Measurements from ENCODE around the gene CABLES2. TPM values are rescaled to one million over a fixed set of nuclear protein-coding genes. Genes with fewer than 3 reads are reported as not detected.

CABLES2 gene
- total and polyA plus RNA-seq, 2 experiments from 2014 or later, result 0.66 to 7.3 TPM

- no peak overlapping the region for H2AFZ ChIP-seq
- DNase-seq, result no peak
- no peaks in the 10 kb centered on the region for H3F3A ChIP-seq (ENCODE audit: insufficient read depth)
- TF ChIP-seq EZH2phosphoT487 (IDR thresholded peaks at IDR 0.05; ENCODE audit: insufficient read depth, low read depth) (no peak), EZH2 (IDR thresholded peaks at IDR 0.05; ENCODE audit: insufficient read depth, poor library complexity, severe bottlenecking) (no peak)
- H3K36me3 ChIP-seq (ENCODE audit: low read depth), result no peaks in the 10 kb centered on the region
- H4K20me1 ChIP-seq (ENCODE audit: insufficient read depth), result no peaks in the 10 kb centered on the region
- H3K4me2 ChIP-seq (ENCODE audit: unreplicated experiment), result no peak overlapping the region
- H3K4me3 ChIP-seq, result no peak overlapping the region
- H3K79me2 ChIP-seq (ENCODE audit: insufficient read depth), result no peaks in the 10 kb centered on the region
- H3K9me2 ChIP-seq (ENCODE audit: insufficient read depth), result no peaks in the 10 kb centered on the region
- H3K4me1 ChIP-seq (ENCODE audit: insufficient read depth), result no peaks in the 10 kb centered on the region
- no peak overlapping the region for H3K9ac ChIP-seq
- H3K27ac ChIP-seq, result no peak overlapping the region
- no peaks in the 10 kb centered on the region for H3K27me3 ChIP-seq (replicated peaks; ENCODE audit: insufficient read depth)
- in situ Hi-C loops (cut with MboI), result no loop called here
- 64 to 75% methylated on average over 8 to 11 of the region's 11 CpGs for WGBS, 2 experiments (ENCODE audit: low coverage in 1 of 2, low lambda C conversion rate in 2 of 2, missing lambda C conversion rate in 2 of 2)
- H3K9me3 ChIP-seq (ENCODE audit: low read depth), result no peaks in the 10 kb centered on the region
Observed at GRCh38 chr20:62413025-62413570, 6.0 kb upstream of the CABLES2 start.

- in situ Hi-C loops (cut with MboI), result no loop called here
Observed at GRCh38 chr20:62412194-62413024, 5.3 kb upstream of the CABLES2 start.

GRCh38 chr20:62411479-62412193 is 4.6 kb upstream of the CABLES2 start:
- no peak for DNase-seq
- Histone ChIP-seq H3K27me3 (replicated peaks; ENCODE audit: insufficient read depth) (no peaks in the 10 kb centered on the region), H3K27ac (no peak overlapping the region), H3K4me1 (ENCODE audit: insufficient read depth) (no peaks in the 10 kb centered on the region), H3K9ac (no peak overlapping the region), H3K4me3 (no peak overlapping the region), H3K9me2 (ENCODE audit: insufficient read depth) (no peaks in the 10 kb centered on the region), H4K20me1 (ENCODE audit: insufficient read depth) (no peaks in the 10 kb centered on the region), H3K36me3 (ENCODE audit: low read depth) (no peaks in the 10 kb centered on the region), H3K9me3 (ENCODE audit: low read depth) (no peaks in the 10 kb centered on the region), H2AFZ (no peak overlapping the region), H3K4me2 (ENCODE audit: unreplicated experiment) (no peak overlapping the region), H3F3A (ENCODE audit: insufficient read depth) (no peaks in the 10 kb centered on the region), H3K79me2 (ENCODE audit: insufficient read depth) (no peaks in the 10 kb centered on the region)
- WGBS, 2 experiments (ENCODE audit: low coverage in 1 of 2, low lambda C conversion rate in 2 of 2, missing lambda C conversion rate in 2 of 2), result 66 to 68% methylated on average over 24 of the region's 24 CpGs
- in situ Hi-C loops (cut with MboI), result no loop called here
- TF ChIP-seq EZH2 (IDR thresholded peaks at IDR 0.05; ENCODE audit: insufficient read depth, poor library complexity, severe bottlenecking) (no peak), EZH2phosphoT487 (IDR thresholded peaks at IDR 0.05; ENCODE audit: insufficient read depth, low read depth) (no peak)

More at GRCh38 chr20:62412194-62413024, 5.3 kb upstream of the CABLES2 start:
- Histone ChIP-seq H3K27me3 (replicated peaks; ENCODE audit: insufficient read depth) (no peaks in the 10 kb centered on the region), H3K9me3 (ENCODE audit: low read depth) (no peaks in the 10 kb centered on the region), H3K27ac (no peak overlapping the region), H2AFZ (no peak overlapping the region), H3K9me2 (ENCODE audit: insufficient read depth) (no peaks in the 10 kb centered on the region), H3K4me1 (ENCODE audit: insufficient read depth) (no peaks in the 10 kb centered on the region), H3K36me3 (ENCODE audit: low read depth) (no peaks in the 10 kb centered on the region), H3K4me2 (ENCODE audit: unreplicated experiment) (no peak overlapping the region), H3F3A (ENCODE audit: insufficient read depth) (no peaks in the 10 kb centered on the region), H4K20me1 (ENCODE audit: insufficient read depth) (no peaks in the 10 kb centered on the region), H3K4me3 (no peak overlapping the region), H3K9ac (no peak overlapping the region), H3K79me2 (ENCODE audit: insufficient read depth) (no peaks in the 10 kb centered on the region)
- WGBS, 2 experiments (ENCODE audit: low coverage in 1 of 2, low lambda C conversion rate in 2 of 2, missing lambda C conversion rate in 2 of 2), result 46 to 48% methylated on average over 19 to 22 of the region's 22 CpGs
- DNase-seq, result no peak
- TF ChIP-seq EZH2phosphoT487 (IDR thresholded peaks at IDR 0.05; ENCODE audit: insufficient read depth, low read depth) (no peak), EZH2 (IDR thresholded peaks at IDR 0.05; ENCODE audit: insufficient read depth, poor library complexity, severe bottlenecking) (no peak)

GRCh38 chr20:62410746-62411478 is 3.8 kb upstream of the CABLES2 start:
- Histone ChIP-seq H3K4me1 (ENCODE audit: insufficient read depth) (no peaks in the 10 kb centered on the region), H4K20me1 (ENCODE audit: insufficient read depth) (no peaks in the 10 kb centered on the region), H3K9me2 (ENCODE audit: insufficient read depth) (no peaks in the 10 kb centered on the region), H3K27me3 (replicated peaks; ENCODE audit: insufficient read depth) (no peaks in the 10 kb centered on the region), H3K79me2 (ENCODE audit: insufficient read depth) (no peaks in the 10 kb centered on the region), H3F3A (ENCODE audit: insufficient read depth) (no peaks in the 10 kb centered on the region), H3K9ac (no peak overlapping the region), H3K4me3 (no peak overlapping the region), H2AFZ (no peak overlapping the region), H3K27ac (no peak overlapping the region), H3K9me3 (ENCODE audit: low read depth) (no peaks in the 10 kb centered on the region), H3K36me3 (ENCODE audit: low read depth) (no peaks in the 10 kb centered on the region), H3K4me2 (ENCODE audit: unreplicated experiment) (no peak overlapping the region)
- 42 to 47% methylated on average over 19 of the region's 19 CpGs for WGBS, 2 experiments (ENCODE audit: low coverage in 1 of 2, low lambda C conversion rate in 2 of 2, missing lambda C conversion rate in 2 of 2)
- TF ChIP-seq EZH2phosphoT487 (IDR thresholded peaks at IDR 0.05; ENCODE audit: insufficient read depth, low read depth) (no peak), EZH2 (IDR thresholded peaks at IDR 0.05; ENCODE audit: insufficient read depth, poor library complexity, severe bottlenecking) (no peak)
- in situ Hi-C loops (cut with MboI), result no loop called here
- DNase-seq, result no peak

Data from GM23248 (cell line).